ENCODE data around the gene MDFI.
A peak's percentile ranks its signal among the peaks of the same experiment; 100 is the strongest.

Gene MDFI

GRCh38 chr6:41689171-41690008 is 51.1 kb downstream of the MDFI start:
- Histone ChIP-seq H3K9ac (ENCODE audit: insufficient read length, low read depth) (no peak overlapping the region), H3K4me1 (ENCODE audit: insufficient read depth, insufficient read length) (peaks cover 17% of the 10 kb centered on the region)
- no peak for TF ChIP-seq SUZ12 (IDR thresholded peaks at IDR 0.05; ENCODE audit: extremely low read depth, insufficient read depth, insufficient read length)
- no peak for TF ChIP-seq YY1 (IDR thresholded peaks at IDR 0.05; ENCODE audit: insufficient read depth, insufficient read length)
- TF ChIP-seq ZNF274 (IDR thresholded peaks at IDR 0.05; ENCODE audit: low read depth, low read length), result no peak

GRCh38 chr6:41690541-41691330 is 52.5 kb downstream of the MDFI start:
- Histone ChIP-seq H3K4me3 (ENCODE audit: insufficient read length, low read depth) (no peak overlapping the region), H3K4me1 (ENCODE audit: insufficient read depth, insufficient read length) (peaks cover 19% of the 10 kb centered on the region), H3K9ac (ENCODE audit: insufficient read length, low read depth) (peak overlapping the region; percentile 10), H3K36me3 (ENCODE audit: insufficient read depth, insufficient read length, low read length) (no peaks in the 10 kb centered on the region), H3K9me3 (ENCODE audit: insufficient read depth, low read length) (no peaks in the 10 kb centered on the region), H3K27me3 (ENCODE audit: insufficient read depth, insufficient read length) (peaks cover under 1% of the 10 kb centered on the region)
- no peak for DNase-seq (ENCODE audit: low read depth, low spot score)
- TF ChIP-seq SUZ12 (IDR thresholded peaks at IDR 0.05; ENCODE audit: extremely low read depth, insufficient read depth, insufficient read length) (no peak), ZNF274 (IDR thresholded peaks at IDR 0.05; ENCODE audit: low read depth, low read length) (no peak), YY1 (IDR thresholded peaks at IDR 0.05; ENCODE audit: insufficient read depth, insufficient read length) (no peak)

More at GRCh38 chr6:41689171-41690008, 51.1 kb downstream of the MDFI start:
- H3K27me3 ChIP-seq (ENCODE audit: insufficient read depth, insufficient read length), result peaks cover 3% of the 10 kb centered on the region
- H3K4me3 ChIP-seq (ENCODE audit: insufficient read length, low read depth), result no peak overlapping the region
- no peak for DNase-seq (ENCODE audit: low read depth, low spot score)
- no peaks in the 10 kb centered on the region for H3K9me3 ChIP-seq (ENCODE audit: insufficient read depth, low read length)
- no peaks in the 10 kb centered on the region for H3K36me3 ChIP-seq (ENCODE audit: insufficient read depth, insufficient read length, low read length)

GRCh38 chr6:41691426-41692079 is 53.3 kb downstream of the MDFI start:
- Histone ChIP-seq H3K4me3 (ENCODE audit: insufficient read length, low read depth) (no peak overlapping the region), H3K27me3 (ENCODE audit: insufficient read depth, insufficient read length) (no peaks in the 10 kb centered on the region), H3K9me3 (ENCODE audit: insufficient read depth, low read length) (no peaks in the 10 kb centered on the region), H3K36me3 (ENCODE audit: insufficient read depth, insufficient read length, low read length) (no peaks in the 10 kb centered on the region), H3K4me1 (ENCODE audit: insufficient read depth, insufficient read length) (peaks cover 22% of the 10 kb centered on the region), H3K9ac (ENCODE audit: insufficient read length, low read depth) (peak overlapping the region; percentile 10)
- DNase-seq (ENCODE audit: low read depth, low spot score), result no peak
- TF ChIP-seq YY1 (IDR thresholded peaks at IDR 0.05; ENCODE audit: insufficient read depth, insufficient read length) (no peak), SUZ12 (IDR thresholded peaks at IDR 0.05; ENCODE audit: extremely low read depth, insufficient read depth, insufficient read length) (no peak), ZNF274 (IDR thresholded peaks at IDR 0.05; ENCODE audit: low read depth, low read length) (no peak)

- H3K4me3 ChIP-seq (ENCODE audit: insufficient read length, low read depth), result no peak overlapping the region
These were observed 53.9 kb downstream of the MDFI start for GRCh38 chr6:41692080-41692675.

GRCh38 chr6:41692730-41693129 is 54.5 kb downstream of the MDFI start:
- no peak overlapping the region for H3K9ac ChIP-seq (ENCODE audit: insufficient read length, low read depth)

More at GRCh38 chr6:41692080-41692675, 53.9 kb downstream of the MDFI start:
- no peak for DNase-seq (ENCODE audit: low read depth, low spot score)
- Histone ChIP-seq H3K9me3 (ENCODE audit: insufficient read depth, low read length) (no peaks in the 10 kb centered on the region), H3K36me3 (ENCODE audit: insufficient read depth, insufficient read length, low read length) (no peaks in the 10 kb centered on the region), H3K27me3 (ENCODE audit: insufficient read depth, insufficient read length) (no peaks in the 10 kb centered on the region), H3K9ac (ENCODE audit: insufficient read length, low read depth) (no peak overlapping the region), H3K4me1 (ENCODE audit: insufficient read depth, insufficient read length) (peaks cover 17% of the 10 kb centered on the region)
- TF ChIP-seq SUZ12 (IDR thresholded peaks at IDR 0.05; ENCODE audit: extremely low read depth, insufficient read depth, insufficient read length) (no peak), ZNF274 (IDR thresholded peaks at IDR 0.05; ENCODE audit: low read depth, low read length) (no peak), YY1 (IDR thresholded peaks at IDR 0.05; ENCODE audit: insufficient read depth, insufficient read length) (no peak)

GRCh38 chr6:41693281-41694240 is 55.3 kb downstream of the MDFI start:
- Histone ChIP-seq H3K4me1 (ENCODE audit: insufficient read depth, insufficient read length) (peaks cover 12% of the 10 kb centered on the region), H3K4me3 (ENCODE audit: insufficient read length, low read depth) (no peak overlapping the region), H3K9me3 (ENCODE audit: insufficient read depth, low read length) (no peaks in the 10 kb centered on the region), H3K36me3 (ENCODE audit: insufficient read depth, insufficient read length, low read length) (no peaks in the 10 kb centered on the region), H3K27me3 (ENCODE audit: insufficient read depth, insufficient read length) (no peaks in the 10 kb centered on the region), H3K9ac (ENCODE audit: insufficient read length, low read depth) (peak overlapping the region; percentile 10)
- TF ChIP-seq YY1 (IDR thresholded peaks at IDR 0.05; ENCODE audit: insufficient read depth, insufficient read length), result no peak
- TF ChIP-seq SUZ12 (IDR thresholded peaks at IDR 0.05; ENCODE audit: extremely low read depth, insufficient read depth, insufficient read length), result no peak
- no peak for TF ChIP-seq ZNF274 (IDR thresholded peaks at IDR 0.05; ENCODE audit: low read depth, low read length)
- DNase-seq (ENCODE audit: low read depth, low spot score), result no peak

More at GRCh38 chr6:41692730-41693129, 54.5 kb downstream of the MDFI start:
- Histone ChIP-seq H3K27me3 (ENCODE audit: insufficient read depth, insufficient read length) (no peaks in the 10 kb centered on the region), H3K4me1 (ENCODE audit: insufficient read depth, insufficient read length) (peaks cover 15% of the 10 kb centered on the region), H3K9me3 (ENCODE audit: insufficient read depth, low read length) (no peaks in the 10 kb centered on the region), H3K4me3 (ENCODE audit: insufficient read length, low read depth) (no peak overlapping the region), H3K36me3 (ENCODE audit: insufficient read depth, insufficient read length, low read length) (no peaks in the 10 kb centered on the region)
- TF ChIP-seq SUZ12 (IDR thresholded peaks at IDR 0.05; ENCODE audit: extremely low read depth, insufficient read depth, insufficient read length), result no peak
- TF ChIP-seq YY1 (IDR thresholded peaks at IDR 0.05; ENCODE audit: insufficient read depth, insufficient read length), result no peak
- no peak for TF ChIP-seq ZNF274 (IDR thresholded peaks at IDR 0.05; ENCODE audit: low read depth, low read length)
- DNase-seq (ENCODE audit: low read depth, low spot score), result no peak

Measured in NT2/D1 (cell line).